Activated CD8-positive, alpha-beta memory T cell treated with anti-CD3 and anti-CD28 coated beads, Interleukin-2, amount 50 U/mL, for 1 hour (primary cell): ENCODE data around the gene BMERB1.

Experiments used
- DNase-seq: peaks from one replicate; pipeline ENCODE4 v3.0.0-alpha.2; 2020; ENCODE audit errors: extremely low read depth

Gene BMERB1

GRCh38 chr16:15495898-15496297 lies 61.5 kb downstream of the BMERB1 start:
- no peak for DNase-seq

DNA sequence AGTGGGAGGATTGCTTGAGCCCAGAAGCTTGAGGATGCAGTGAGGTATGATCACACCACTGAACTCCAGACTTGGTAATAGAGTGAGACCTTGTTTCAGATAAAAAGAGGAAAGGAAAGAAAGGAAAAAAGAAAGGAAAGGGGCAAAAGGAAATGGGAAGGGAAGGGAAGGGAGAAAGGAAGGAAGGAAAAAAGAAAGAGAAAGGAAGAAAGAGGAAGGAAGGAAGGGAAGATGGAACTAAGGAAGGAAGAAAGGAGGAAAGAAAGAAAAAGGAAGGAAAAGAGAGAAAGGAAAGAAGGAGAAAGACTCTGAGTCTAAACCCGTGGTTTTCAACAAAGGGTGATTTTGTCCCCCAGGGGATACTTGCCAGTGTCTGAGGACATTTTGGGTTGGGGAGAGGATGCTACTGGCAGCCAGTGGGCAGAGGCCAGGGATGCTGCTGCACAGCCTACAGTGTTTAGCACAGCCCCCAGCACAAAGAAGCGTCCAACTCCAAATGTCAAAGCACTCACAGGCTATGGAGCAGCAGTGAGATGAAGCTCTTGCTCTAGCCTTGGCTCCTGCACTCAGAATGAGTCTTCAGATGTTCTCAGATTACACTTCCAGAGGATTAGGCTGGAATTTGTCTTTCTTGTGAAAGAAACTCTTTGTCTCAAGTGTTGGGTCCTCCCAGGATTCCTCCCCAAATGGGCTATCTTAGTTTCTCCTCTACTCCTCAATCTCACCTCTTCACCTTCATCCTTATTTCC lies 64.2 kb downstream of the BMERB1 start:
- DNase-seq, result no peak

- no peak for DNase-seq
Measured at GRCh38 chr16:15502041-15502725, 67.8 kb downstream of the BMERB1 start.

DNA sequence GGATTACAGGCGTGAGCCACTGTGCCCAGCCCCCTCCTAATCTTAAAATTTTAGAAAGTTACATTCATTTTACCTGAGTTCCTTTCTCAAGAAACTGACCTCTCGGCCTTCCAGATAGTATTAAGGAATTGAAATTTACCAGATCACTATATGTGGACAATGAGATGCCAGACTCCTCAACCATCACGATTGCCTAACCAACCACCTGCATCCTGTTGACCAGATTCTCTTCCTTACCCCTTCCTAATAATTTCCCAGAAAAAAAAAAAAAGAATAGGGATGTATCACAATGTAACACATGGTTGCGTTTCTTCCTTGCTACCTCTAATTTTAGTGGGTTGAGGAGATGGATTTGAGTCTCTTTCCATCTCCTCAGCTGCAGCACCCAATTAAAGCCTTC lies 72.1 kb downstream of the BMERB1 start:
- DNase-seq, result no peak

- DNase-seq, result no peak
Measured at GRCh38 chr16:15507301-15507958, 73.0 kb downstream of the BMERB1 start.

DNA sequence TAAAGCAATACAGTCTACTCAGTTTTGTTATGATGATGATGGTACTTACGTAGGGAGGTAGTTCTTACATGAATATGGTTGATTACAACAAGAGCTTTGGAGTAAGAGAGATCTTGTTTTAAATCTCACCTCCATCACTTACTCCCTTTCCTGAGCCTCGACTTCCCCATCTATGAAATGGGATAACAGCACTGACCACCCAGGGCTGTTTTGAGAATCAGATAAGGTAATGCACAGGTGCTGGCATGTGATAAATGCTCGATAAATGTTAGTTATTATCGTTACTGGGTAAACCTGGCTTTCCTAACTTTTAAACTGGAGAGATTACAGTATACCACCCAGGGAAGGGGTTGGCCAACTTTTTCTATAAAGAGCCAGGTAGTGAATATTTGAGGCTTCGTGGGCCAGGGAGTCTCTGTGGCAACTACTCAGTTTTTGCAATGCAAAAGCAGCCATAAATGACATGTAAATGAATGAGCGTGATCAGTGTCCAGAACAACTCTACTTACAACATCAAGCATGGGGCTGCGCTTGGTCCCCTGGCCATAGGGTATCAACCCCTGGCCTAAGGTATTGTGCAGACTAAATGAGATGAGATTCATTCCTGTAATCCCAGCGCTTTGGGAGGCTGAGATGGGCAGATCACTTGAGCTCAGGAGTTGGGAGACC lies 73.7 kb downstream of the BMERB1 start:
- DNase-seq, result no peak

DNA sequence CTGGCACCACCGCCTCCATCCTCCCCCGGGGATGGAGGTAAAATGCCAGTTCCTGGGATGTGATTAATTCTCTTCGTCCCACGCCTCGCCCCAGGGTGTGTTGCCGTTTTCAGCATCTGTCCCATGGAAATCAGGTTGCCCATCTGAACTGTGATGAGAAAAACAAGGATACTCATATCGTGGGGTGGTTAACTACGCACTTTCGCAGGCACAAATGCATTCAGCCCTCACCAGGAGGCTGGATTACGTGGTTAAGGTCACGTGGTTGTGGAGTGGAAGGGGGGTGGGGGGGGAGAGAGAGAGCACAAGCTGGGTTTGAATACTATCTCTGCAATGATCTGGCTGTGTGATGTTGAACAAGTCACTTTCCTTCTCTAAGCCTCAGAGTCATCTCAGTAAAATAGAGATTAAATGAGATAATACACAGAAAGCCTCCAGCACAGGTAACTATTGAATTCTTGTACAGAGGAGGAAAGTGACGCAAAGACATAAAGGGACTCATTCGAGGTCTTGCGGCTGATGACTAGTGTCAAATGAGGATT lies 74.7 kb downstream of the BMERB1 start:
- no peak for DNase-seq

DNA sequence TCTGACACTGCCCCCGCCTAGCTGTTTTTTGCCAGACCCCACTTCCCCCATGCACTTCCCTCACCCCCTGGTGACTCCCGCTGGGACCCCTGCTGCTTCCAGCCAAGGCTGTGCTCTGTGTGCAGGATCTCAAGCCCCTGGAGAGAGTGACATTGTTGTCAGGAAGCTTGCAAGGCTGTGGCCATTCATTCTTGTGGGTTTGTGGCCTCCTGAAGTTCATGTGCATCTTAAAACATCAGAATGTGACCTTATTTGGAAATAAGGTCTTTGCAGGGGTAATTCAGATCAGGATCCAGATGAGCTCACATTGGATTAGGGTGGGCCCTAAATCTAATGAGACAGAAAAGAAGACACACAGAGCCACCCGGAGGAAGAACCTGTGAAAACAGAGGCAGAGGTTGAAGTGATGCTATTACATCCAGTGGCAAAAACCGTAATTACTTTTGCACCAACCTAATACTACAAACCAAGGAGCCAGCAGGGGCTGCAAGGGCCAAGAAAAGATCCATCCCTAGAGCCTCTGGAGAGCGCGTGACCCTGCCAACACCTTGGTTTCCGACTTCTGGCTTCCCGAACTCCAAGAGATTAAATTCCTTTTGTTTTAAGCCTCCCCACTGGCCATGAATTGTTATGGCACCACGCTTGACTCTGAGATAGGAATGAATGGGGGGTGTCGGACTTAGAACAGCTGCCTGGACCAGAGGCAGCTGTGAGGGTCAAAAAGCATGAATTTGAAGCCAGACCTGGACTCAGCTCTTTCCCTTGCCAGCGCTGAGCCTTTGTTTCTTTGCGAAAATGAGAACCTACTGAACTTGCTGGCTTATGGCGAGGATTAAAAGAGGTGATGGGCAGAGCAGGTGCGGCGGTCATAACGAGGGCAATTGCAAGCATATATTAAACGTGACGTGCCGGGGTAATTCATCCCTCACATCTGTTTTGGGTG lies 75.5 kb downstream of the BMERB1 start:
- no peak for DNase-seq

DNA sequence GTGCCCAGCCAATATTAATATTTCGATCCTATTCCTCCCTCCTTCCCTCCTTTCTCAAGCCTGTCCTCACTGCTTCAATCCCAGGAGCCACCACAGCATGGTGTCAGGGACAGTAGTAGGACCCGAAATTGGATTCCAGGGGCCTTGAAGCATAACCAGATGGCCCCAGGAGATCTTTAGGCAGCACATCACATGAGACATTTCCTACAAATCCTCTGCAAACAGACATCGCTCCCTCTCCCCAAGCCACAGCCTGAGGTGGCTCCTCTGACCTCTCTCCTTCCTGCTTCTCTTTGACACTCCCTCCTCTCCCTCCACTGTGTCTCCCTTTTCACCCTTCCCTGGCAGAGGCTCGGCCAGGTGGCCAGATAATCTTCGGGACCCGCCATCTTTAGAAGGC lies 76.6 kb downstream of the BMERB1 start:
- no peak for DNase-seq

DNA sequence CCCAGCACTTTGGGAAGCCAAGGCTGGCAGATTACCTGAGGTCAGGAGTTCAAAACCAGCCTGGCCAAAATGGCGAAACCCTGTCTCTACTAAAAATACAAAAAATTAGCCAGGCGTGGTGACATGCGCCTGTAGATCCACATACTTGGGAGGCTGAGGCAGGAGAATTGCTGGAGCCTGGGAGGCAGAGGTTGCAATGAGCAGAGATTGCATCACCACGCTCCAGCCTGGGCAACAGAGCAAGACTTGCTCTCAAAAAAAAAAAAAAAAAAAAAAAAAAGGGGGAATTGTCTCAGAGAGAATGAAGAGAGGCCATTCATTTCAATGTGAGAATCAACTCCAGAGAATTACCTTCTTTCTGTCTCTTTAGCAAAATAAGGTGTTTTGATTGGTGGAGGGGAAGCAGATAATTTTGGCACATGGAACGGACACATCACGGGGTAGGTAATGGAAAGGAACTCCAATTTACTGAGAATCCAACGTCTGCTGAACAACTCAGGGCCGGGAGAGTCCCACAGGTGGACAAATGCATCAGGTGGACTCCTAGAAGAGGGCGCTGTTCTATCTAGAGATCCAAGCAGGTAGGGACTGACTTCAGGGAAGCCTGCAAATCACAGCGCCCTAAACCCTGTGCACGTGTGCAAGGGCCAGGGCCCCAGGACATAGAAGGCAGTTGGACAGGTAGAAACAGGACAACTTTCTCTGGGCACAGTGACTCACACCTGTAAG lies 77.5 kb downstream of the BMERB1 start:
- no peak for DNase-seq

DNA sequence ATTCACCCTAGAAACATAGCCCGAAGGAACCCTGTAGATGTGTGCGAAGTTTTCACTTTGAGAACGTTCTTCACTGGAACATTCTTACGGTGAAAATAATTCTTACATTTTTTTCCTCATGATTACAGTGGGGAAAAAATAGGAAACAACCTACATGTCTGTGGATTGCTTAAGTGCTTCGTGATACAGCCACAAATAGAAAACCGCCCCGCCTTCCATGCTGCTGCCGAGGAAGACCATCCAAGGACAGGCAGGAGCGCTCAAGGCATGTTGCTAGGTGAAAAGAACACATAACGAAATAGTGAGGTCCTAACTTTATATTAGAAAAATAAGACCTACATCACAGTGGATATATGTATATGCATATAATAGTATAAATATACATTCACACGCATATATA lies 78.8 kb downstream of the BMERB1 start:
- no peak for DNase-seq

DNA sequence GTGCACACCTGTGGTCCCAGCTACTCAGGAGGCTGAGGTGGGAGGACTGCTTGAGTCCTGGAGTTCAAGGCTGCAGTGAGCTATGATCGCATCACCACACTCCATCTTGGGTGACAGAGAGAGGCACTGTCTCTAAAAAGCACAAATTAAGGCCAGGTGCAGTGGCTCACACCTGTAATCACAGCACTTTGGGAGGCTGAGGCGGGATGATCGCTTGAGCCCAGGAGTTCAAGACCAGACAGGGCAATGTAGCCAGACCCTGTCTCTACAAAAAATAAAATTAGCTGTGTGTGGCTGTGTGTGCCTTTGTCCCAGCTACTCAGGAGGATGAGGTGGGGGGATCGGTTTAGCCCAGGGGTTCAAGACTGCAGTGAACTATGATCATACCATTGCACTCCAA lies 81.6 kb downstream of the BMERB1 start:
- no peak for DNase-seq

GRCh38 chr16:15516609-15517008 lies 82.2 kb downstream of the BMERB1 start:
- no peak for DNase-seq

DNA sequence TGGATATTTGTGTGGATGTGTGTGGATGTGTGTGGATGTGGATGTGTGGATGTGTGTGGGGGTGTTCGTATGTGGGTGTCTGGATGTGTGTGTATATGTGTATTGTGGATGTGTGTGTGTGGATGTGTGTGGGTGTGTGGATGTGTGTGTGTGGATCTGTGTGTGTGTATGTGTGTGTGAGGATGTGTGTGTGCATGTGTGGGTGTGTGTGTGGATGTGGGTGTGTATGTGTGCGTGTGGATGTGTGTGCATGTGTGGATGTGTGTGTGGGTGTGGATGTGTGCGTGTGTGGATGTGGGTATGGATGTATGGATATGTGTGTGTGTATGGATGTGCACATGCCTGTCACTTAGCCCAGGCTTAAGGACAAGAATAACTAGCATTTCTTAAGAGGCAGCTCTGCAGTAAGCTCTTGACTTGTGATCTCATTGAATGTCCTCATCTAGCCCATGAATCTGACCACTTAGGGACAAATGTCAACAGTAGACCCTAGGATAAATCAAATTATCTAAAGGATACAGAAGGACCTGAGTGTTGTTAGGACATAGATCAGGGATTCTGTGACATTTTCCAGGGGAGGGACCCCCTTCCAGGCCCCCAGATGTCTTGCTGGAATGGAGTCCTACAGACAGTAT lies 83.5 kb downstream of the BMERB1 start:
- DNase-seq, result no peak

- DNase-seq, result no peak
Measured at GRCh38 chr16:15518381-15519351, 84.3 kb downstream of the BMERB1 start.

GRCh38 chr16:15519790-15520189 lies 85.4 kb downstream of the BMERB1 start:
- DNase-seq, result no peak

DNA sequence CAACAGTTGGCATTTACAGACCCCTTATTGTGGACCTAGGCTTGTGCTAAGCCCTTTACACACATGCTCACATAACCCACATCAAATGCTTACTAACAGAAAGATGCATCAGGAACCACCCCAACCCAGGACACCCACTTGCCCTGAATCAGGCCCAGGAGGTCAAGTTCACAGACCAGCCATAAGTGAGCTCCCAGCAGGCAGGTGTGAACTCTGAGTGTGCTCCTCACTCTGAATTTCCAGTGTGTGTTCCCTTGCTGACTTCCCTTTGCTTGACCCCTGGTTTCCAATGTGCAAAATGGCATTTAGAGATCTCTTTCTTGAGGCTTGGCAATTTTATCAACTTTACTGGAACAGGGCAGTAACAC lies 87.0 kb downstream of the BMERB1 start:
- DNase-seq, result no peak

DNA sequence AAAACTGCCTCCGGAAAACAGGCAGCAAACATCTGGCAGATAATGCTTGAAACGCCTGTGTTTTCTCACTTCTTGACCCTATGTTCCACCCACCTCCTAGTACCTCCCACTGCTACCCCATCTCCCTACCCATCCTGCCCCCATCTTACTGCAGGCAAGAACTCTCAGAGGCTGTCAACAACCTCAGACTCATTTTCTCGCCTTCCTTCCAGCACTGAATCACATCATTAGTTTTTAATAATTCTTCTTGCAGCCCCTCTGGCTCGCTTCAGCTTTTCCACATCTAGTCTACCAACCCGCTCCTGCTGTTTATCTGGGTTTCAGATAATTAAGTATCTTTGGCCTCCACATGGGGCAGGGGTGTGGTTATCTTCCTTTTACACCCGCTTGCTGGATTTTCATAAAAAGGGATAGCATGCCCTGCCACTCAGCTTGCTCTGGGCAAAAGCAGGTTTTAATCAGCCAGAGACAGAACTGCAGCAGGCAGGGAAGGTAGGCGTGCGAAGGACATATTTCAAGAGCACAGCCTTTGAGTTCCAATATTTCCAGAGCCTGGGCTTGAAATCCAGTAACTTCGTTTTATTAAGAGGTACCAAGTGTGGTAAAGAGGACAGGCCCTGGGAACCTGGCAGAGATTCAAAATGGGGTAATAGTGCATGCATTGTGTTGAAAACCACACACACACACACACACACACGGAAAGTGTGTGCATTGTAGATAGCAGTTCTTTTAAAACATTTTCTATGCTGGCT lies 87.5 kb downstream of the BMERB1 start:
- no peak for DNase-seq
